NT2/D1 (cell line): Measurements from ENCODE around the gene IFNG.

Source experiments
- SUZ12 ChIP-seq: IDR thresholded peaks from 2 replicates; pipeline ENCODE4 v1.6.1; 2011; ENCODE audit not compliant: insufficient read length, insufficient read depth; ENCODE audit errors: extremely low read depth
- YY1 ChIP-seq: IDR thresholded peaks from 2 replicates; pipeline ENCODE4 v1.6.1; 2011; ENCODE audit not compliant: insufficient read length, insufficient read depth
- ZNF274 ChIP-seq: IDR thresholded peaks from 2 replicates; pipeline ENCODE4 v1.6.1; 2011; ENCODE audit warnings: mild to moderate bottlenecking, low read depth, low read length

DNA sequence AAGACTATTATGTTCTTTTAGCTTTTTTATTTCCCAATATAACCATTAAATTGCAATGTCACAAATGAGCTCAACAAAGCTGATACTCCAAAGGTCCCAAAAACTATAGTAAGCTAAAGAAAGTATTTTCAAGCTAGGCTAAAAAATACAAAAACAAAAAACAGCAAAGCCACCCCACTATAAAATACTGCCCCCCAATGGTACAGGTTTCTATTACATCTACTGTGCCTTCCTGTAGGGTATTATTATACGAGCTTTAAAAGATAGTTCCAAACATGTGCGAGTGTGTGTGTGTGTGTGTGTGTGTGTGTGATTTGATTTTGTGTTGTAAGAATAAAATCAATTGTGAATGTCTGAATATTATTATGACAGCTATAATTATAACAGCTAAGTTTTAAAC, 1.1 kb downstream of the IFNG start:
- TF ChIP-seq ZNF274 (no peak), YY1 (no peak), SUZ12 (no peak)
